ENCODE measurements around the gene PAX1.

DNA sequence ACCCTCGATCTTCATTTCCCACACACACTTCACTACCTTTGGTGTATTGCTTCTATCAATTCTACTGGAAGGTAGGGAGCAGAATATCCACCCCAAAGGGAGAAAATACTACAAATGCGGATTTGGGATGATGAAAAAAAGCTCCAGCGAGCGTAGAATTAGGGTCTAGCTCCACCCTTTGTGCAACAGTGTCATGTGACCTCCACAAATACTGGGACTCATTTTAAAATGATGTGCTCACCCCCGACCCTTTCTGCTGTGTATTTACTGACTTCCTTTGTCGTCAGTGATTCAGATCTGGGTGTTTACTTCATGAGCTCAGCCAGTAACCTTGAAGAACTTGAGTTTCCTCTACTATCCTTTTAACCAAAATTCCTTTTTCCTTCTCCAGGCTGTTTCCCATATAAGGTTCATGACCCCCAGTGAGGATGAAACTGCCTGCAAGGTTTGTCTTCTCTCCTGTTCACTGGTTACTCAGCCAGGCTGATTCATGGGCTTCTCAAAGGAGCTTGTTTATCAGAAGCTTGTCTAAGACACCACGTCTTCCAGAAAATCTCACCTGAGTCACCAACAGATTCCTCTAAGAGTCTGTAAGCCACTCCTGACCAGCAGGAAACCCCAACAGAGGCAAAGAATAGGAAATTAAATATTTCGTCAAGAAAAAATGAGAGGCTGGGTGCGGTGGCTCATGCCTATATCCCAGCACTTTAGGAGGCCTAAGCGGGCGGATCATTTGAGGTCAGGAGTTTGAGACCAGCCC lies 39.6 kb upstream of the PAX1 start:
- TF ChIP-seq POLR2A (IDR thresholded peaks at IDR 0.05; ENCODE audit: low read length) (no peak), GATA1 (IDR thresholded peaks at IDR 0.05; ENCODE audit: low read depth, low read length) (no peak)

Data from erythroblast (primary cell).